A673 (cell line): ENCODE data around the gene SMTN. TPM values are rescaled to one million over a fixed set of nuclear protein-coding genes. Genes with fewer than 3 reads are reported as not detected.

Experiments
- BruUV-seq: library from RNA; stranded (reverse); fragments of 400-500 nt; replicated peaks from 2 replicates; lab custom pipeline; 2021; lab: Mats Ljungman, UMichigan
- CTCF ChIA-PET: fragments of 300-600 bp; sonication (Branson Sonifier 250); formaldehyde crosslinking; loops from one replicate; lab custom pipeline; 2022; ENCODE audit warnings: antibody characterized with exemption; lab: Charles Lee
- POLR2A ChIA-PET: fragments of 300-600 bp; sonication (Branson Sonifier 250); formaldehyde crosslinking; loops from one replicate; lab custom pipeline; 2022; ENCODE audit warnings: antibody characterized with exemption; ENCODE audit not compliant: low non-redundant PET; lab: Charles Lee
- DNase-seq: peaks from one replicate; pipeline ENCODE4 v3.0.0-alpha.2; 2015; ENCODE audit warnings: low spot score
- H3K27ac ChIP-seq: fragments of 200-600 bp; sonication (generic); 2 replicates; pipeline ENCODE4 v1.5.1; 2016; ENCODE audit warnings: mixed run types, low read depth, mild to moderate bottlenecking, mixed read lengths, antibody characterized with exemption, low read length; ENCODE audit not compliant: poor library complexity, severe bottlenecking
- H3K27me3 ChIP-seq: fragments of 200-600 bp; sonication (generic); replicated peaks from 2 replicates; pipeline ENCODE4 v1.6.1; 2017; ENCODE audit warnings: mixed run types, low read depth, mild to moderate bottlenecking, mixed read lengths, antibody characterized with exemption, low read length; ENCODE audit not compliant: insufficient read depth, poor library complexity
- H3K36me3 ChIP-seq: fragments of 200-600 bp; sonication (generic); 2 replicates; pipeline ENCODE4 v1.6.1; 2016; ENCODE audit warnings: mixed run types, mild to moderate bottlenecking, mixed read lengths, antibody characterized with exemption, low read length; ENCODE audit not compliant: insufficient read depth, poor library complexity, severe bottlenecking
- H3K4me1 ChIP-seq: fragments of 200-600 bp; sonication (generic); 2 replicates; pipeline ENCODE4 v1.6.1; 2017; ENCODE audit warnings: mixed run types, mild to moderate bottlenecking, mixed read lengths, antibody characterized with exemption, low read length; ENCODE audit not compliant: insufficient read depth, poor library complexity, severe bottlenecking
- H3K4me3 ChIP-seq: fragments of 200-600 bp; sonication (generic); 2 replicates; pipeline ENCODE4 v1.5.1; 2016; ENCODE audit warnings: low read depth, mixed run types, mild to moderate bottlenecking, mixed read lengths, low read length; ENCODE audit not compliant: poor library complexity, severe bottlenecking
- H3K9me3 ChIP-seq: fragments of 200-600 bp; sonication (generic); 2 replicates; pipeline ENCODE4 v1.6.1; 2016; ENCODE audit warnings: mixed run types, low read depth, mild to moderate bottlenecking, mixed read lengths, antibody characterized with exemption, low read length; ENCODE audit not compliant: poor library complexity, severe bottlenecking
- EZH2 ChIP-seq: fragments of 200-600 bp; sonication (generic); IDR thresholded peaks from 2 replicates; pipeline ENCODE4 v1.6.1; 2017; ENCODE audit warnings: borderline replicate concordance, low read depth, mild to moderate bottlenecking, mixed read lengths, antibody characterized with exemption, low read length; ENCODE audit not compliant: poor library complexity, severe bottlenecking
- intact Hi-C: fragments of 100-400 bp; cut with micrococcal nuclease; formaldehyde crosslinking; loops from one replicate; pipeline ENCODE4 v1.10.0; 2022; ENCODE audit not compliant: unreplicated experiment
- total RNA-seq: library from RNA; stranded (reverse); gene quantifications from 2 replicates; pipeline ENCODE4 v1.2.3, GENCODE V29; 2021
- TF ChIP-seq, protein P1 (sequence below): fragments of 300-800, 200-600 bp; sonication (generic); conservative IDR thresholded peaks from 2 replicates; pipeline ENCODE4 v1.5.1; 2017; ENCODE audit warnings: low read depth, mild to moderate bottlenecking, antibody characterized with exemption, low read length, moderate library complexity, mixed read lengths

SMTN gene
- total RNA-seq, 1 experiment from 2014 or later = 40.0 TPM

DNA sequence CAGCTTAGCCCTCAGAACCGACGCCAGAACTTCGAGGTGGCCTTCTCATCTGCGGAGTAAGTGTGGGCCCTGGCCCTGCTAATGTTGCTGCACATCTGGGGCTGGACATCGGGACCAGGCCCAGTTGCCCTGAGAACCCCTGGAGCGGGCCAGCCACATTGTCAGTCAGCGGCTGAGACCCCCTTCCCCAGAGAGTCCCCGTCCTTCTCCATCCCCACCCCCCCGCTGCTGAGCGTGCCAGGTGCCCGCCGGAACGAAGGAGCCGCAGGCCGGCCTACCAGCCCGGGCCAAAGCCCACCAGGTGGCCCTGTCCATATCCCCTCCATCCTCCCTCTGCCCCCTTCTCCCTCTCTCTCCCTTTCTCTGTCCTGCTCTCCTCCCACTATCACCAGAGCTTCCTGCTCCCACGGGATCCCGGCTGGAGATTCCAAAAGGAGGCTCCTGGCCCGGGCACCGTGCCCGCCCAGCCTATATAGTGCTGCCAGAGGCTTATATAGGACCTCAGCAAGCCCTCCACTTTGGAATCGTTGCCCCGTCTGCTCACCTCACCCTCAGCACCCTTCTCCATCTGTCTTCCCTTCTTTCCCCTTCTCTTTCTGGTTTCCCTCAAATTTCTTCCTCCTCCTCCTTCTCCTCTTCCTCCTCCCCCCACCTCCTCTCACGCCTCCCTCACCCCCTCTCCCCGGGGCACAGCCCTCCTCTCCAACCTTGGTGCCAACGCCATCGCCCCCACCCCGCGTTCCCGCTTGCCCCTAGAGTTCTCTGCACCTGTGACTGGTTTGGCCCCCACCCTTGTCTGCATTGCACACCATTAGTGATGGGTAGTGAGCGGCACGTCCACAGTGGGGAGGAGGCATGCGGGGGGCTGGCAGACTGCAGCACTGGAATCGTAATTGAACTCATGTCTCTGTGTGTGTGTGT lies 19.0 kb downstream of the SMTN start:
- POLR2A ChIA-PET = no interaction called here
- peaks cover 3% of the 10 kb centered on the region for H3K36me3 ChIP-seq
- H3K4me1 ChIP-seq = no peaks in the 10 kb centered on the region
- BruUV-seq = no TSS peak
- TF ChIP-seq, protein P1, sequence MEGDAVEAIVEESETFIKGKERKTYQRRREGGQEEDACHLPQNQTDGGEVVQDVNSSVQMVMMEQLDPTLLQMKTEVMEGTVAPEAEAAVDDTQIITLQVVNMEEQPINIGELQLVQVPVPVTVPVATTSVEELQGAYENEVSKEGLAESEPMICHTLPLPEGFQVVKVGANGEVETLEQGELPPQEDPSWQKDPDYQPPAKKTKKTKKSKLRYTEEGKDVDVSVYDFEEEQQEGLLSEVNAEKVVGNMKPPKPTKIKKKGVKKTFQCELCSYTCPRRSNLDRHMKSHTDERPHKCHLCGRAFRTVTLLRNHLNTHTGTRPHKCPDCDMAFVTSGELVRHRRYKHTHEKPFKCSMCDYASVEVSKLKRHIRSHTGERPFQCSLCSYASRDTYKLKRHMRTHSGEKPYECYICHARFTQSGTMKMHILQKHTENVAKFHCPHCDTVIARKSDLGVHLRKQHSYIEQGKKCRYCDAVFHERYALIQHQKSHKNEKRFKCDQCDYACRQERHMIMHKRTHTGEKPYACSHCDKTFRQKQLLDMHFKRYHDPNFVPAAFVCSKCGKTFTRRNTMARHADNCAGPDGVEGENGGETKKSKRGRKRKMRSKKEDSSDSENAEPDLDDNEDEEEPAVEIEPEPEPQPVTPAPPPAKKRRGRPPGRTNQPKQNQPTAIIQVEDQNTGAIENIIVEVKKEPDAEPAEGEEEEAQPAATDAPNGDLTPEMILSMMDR = no peak
- no peak for TF ChIP-seq EZH2
- DNase-seq = no peak
- no peaks in the 10 kb centered on the region for H3K27me3 ChIP-seq
- no peaks in the 10 kb centered on the region for H3K9me3 ChIP-seq
- intact Hi-C loops = no loop called here
- CTCF ChIA-PET = no interaction called here
- no peak overlapping the region for H3K27ac ChIP-seq
- H3K4me3 ChIP-seq = no peak overlapping the region

DNA sequence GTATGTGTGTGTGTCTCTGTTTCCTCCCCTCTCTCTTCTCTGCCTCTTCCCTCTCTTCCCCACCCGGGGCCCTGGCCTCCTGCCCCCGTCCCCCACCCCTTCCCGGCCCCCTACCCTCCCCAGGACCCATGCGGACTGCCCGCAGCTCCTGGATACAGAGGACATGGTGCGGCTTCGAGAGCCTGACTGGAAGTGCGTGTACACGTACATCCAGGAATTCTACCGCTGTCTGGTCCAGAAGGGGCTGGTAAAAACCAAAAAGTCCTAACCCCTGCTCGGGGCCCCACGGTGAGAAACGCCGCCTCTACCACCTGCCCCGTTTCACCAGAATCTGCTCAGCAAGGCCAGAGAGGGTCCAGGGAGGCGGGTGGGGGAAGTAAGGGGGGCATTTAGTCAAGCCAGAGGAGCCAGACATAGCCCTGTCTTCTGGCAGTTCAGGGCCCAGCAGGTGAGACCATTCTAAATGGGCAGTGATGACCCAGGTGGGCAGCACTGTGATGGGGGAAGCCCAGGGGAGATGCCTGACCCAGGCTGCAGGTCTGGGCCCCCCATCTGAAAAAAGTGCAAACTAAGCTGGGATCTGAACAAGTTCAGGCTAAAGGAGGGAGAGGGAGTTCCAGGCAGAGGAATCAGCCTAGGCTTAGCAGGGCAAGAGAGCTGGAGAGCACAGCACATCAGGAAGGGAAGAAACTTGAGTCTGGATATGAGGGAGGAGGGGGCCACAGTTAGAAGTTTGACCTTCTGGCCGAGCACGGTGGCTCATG lies 19.8 kb downstream of the SMTN start:
- CTCF ChIA-PET = no interaction called here
- no peak for TF ChIP-seq EZH2
- TF ChIP-seq, protein P1 = no peak
- DNase-seq = no peak
- H3K36me3 ChIP-seq = peaks cover 3% of the 10 kb centered on the region
- H3K9me3 ChIP-seq = no peaks in the 10 kb centered on the region
- no peaks in the 10 kb centered on the region for H3K4me1 ChIP-seq
- no TSS peak for BruUV-seq
- no peaks in the 10 kb centered on the region for H3K27me3 ChIP-seq
- no peak overlapping the region for H3K27ac ChIP-seq
- intact Hi-C loops = no loop called here
- POLR2A ChIA-PET = no interaction called here
- no peak overlapping the region for H3K4me3 ChIP-seq

DNA sequence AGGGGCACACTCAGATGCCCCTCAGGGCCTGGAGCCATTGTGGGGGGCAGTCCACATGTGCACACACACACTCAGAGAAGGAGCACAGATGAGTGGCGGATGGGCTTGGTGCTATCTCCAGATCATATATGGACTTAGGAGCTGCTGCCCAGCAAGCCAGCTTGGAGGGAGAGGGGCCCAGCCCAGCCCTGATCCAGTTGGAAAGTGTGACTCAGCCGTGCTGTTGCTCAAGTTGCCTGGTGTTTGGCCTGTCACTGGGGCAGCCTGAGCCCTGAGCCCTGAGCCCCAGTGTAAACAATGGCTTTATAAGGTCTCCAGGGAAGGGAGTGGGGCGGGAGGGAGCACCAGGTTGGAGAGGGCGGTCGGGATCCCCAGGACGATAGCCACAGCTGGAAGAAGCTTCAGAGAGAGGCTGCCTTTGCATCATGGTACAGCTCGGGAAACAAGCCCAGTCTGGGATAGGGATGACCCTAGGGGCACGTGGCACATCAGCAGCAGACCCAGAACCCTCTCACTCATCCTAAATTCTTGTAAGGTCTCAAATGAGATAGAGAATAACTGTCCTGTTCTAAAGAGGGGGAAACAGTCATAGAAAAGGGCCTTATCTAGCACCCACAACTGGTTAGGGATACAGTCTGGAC lies 21.4 kb downstream of the SMTN start:
- no TSS peak for BruUV-seq
- CTCF ChIA-PET = no interaction called here
- intact Hi-C loops = no loop called here
- Histone ChIP-seq H3K36me3 (no peaks in the 10 kb centered on the region), H3K27ac (no peak overlapping the region), H3K27me3 (no peaks in the 10 kb centered on the region), H3K4me1 (no peaks in the 10 kb centered on the region), H3K9me3 (no peaks in the 10 kb centered on the region), H3K4me3 (no peak overlapping the region)
- no peak for DNase-seq
- POLR2A ChIA-PET = no interaction called here
- no peak for TF ChIP-seq EZH2
- TF ChIP-seq, protein P1 = no peak
